HG03565 (cell line): ENCODE measurements around the gene DUSP5.
"Not testable (repeated sequence)": the region's sequence is repeated elsewhere in the genome, so short reads cannot be mapped to it uniquely, and the experiment has no call there.

Experiments used
- ATAC-seq: cut with Tn5 transposase; IDR thresholded peaks from one replicate; pipeline ENCODE4 v1.9.1; 2021; ENCODE audit warnings: mild to moderate bottlenecking, moderate library complexity; ENCODE audit not compliant: unreplicated experiment

Gene DUSP5, protein sequence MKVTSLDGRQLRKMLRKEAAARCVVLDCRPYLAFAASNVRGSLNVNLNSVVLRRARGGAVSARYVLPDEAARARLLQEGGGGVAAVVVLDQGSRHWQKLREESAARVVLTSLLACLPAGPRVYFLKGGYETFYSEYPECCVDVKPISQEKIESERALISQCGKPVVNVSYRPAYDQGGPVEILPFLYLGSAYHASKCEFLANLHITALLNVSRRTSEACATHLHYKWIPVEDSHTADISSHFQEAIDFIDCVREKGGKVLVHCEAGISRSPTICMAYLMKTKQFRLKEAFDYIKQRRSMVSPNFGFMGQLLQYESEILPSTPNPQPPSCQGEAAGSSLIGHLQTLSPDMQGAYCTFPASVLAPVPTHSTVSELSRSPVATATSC

GRCh38 chr10:110497438-110498086, at the start of gene DUSP5:
Gene DUSP5, plus strand, starts transcription at chr10:110497907. Its CDS starts 215 bp downstream, at chr10:110498122.
- ATAC-seq = peak; percentile 74

GRCh38 chr10:110448682-110449418, 48.9 kb upstream of the DUSP5 start:
- ATAC-seq = no peak

DNA sequence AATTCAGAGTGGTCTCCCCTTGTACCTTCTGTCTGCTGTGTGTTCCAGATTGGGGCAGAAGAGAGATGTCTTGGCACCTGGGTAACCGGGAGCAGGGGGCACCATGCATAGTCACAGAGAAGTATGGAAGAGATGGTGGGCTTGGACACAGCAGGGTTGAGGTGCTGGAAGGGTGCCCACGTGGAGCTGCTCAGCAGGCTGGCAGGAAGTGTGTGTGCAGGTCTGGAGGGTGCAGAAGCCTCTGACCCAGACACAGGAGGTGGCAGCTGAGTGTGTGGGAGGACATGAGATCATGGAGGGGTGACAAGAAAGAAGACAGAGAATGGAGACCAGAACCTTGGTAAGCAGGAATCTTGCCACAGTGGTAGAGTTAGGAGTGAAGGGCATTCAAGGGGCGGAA, 42.3 kb upstream of the DUSP5 start:
- no peak for ATAC-seq

- ATAC-seq = no peak
These were observed 41.7 kb upstream of the DUSP5 start for GRCh38 chr10:110456046-110456445.

GRCh38 chr10:110456523-110457091, 41.1 kb upstream of the DUSP5 start:
- ATAC-seq = no peak

GRCh38 chr10:110457851-110458250, 39.9 kb upstream of the DUSP5 start:
- ATAC-seq = no peak

- ATAC-seq = no peak
These were observed 39.3 kb upstream of the DUSP5 start for GRCh38 chr10:110458266-110458920.

GRCh38 chr10:110459600-110459999, 38.1 kb upstream of the DUSP5 start:
- ATAC-seq = no peak

DNA sequence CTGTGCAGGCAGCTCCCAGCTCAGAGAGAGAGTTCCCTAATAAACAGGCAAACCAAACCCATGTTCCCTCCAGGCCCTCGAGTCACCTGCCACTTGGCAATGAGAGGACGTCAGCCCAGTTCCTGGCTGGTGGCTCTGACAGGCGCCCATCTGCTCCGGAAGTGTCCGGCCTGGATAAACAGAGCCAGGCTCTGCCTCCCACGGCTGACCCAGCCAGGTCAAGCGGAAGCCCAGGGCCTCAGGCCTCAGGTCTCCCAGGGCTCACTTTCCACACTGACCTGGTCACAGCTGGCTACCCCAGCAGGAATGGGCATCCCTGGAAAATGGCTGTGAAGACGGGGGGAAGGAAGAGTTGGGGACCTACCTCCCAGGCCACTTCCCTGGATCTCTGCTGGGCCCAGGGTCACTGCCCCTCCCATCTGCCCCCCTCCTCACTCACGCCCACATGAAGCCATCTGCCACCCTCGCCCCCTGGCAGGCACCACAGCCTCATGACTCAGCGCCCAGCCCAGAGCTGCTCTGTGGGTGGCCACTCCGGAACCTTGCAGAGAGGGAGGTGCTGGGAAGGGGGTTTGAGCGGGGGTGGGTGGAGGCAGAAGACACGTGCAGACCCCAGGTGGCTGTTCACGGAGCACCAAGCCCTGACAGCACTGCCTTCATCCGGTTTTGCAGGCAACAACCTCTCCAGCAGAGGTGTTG, 37.4 kb upstream of the DUSP5 start:
- ATAC-seq = no peak

GRCh38 chr10:110461088-110461487, 36.6 kb upstream of the DUSP5 start:
- no peak for ATAC-seq

DNA sequence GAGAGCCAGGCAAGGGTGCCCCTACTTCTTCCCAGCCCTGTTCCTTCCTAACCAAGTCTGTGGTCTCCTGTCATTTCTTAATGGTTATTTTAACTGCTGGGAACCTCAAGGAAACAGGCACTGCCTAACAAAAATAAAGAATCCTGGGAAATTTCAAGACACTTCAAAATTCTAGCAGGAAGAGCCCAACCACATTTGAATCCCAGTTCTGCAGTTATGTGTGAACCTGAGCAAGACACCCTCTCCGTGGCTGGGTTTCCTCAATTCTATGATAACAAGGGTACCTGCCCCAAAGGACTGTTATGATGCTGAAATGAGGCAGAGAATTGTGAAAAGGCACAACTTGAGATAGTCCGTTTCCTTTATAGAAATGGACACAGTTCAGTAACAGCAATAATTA, 36.2 kb upstream of the DUSP5 start:
- ATAC-seq = no peak

- ATAC-seq = no peak
These were observed 35.3 kb upstream of the DUSP5 start for GRCh38 chr10:110462166-110463095.

GRCh38 chr10:110468258-110468657, 29.4 kb upstream of the DUSP5 start:
- not testable (repeated sequence) for ATAC-seq

- ATAC-seq = not testable (repeated sequence)
These were observed 27.2 kb upstream of the DUSP5 start for GRCh38 chr10:110470541-110470940.

- no peak for ATAC-seq
These were observed 26.1 kb upstream of the DUSP5 start for GRCh38 chr10:110471566-110472139.

GRCh38 chr10:110474017-110474416, 23.7 kb upstream of the DUSP5 start:
- no peak for ATAC-seq

- ATAC-seq = no peak
These were observed 22.9 kb upstream of the DUSP5 start for GRCh38 chr10:110474826-110475225.

- ATAC-seq = no peak
These were observed 21.8 kb upstream of the DUSP5 start for GRCh38 chr10:110475722-110476515.
